ENCODE data around the gene AIFM3.

Gene AIFM3

GRCh38 chr22:20943104-20943933 is 23.7 kb upstream of the AIFM3 start:
- DNase-seq (ENCODE audit: extremely low read depth, low read depth): no peak
- H3K4me3 ChIP-seq (replicated peaks; ENCODE audit: low read depth, low read length): no peak overlapping the region
- TF ChIP-seq, protein P1, sequence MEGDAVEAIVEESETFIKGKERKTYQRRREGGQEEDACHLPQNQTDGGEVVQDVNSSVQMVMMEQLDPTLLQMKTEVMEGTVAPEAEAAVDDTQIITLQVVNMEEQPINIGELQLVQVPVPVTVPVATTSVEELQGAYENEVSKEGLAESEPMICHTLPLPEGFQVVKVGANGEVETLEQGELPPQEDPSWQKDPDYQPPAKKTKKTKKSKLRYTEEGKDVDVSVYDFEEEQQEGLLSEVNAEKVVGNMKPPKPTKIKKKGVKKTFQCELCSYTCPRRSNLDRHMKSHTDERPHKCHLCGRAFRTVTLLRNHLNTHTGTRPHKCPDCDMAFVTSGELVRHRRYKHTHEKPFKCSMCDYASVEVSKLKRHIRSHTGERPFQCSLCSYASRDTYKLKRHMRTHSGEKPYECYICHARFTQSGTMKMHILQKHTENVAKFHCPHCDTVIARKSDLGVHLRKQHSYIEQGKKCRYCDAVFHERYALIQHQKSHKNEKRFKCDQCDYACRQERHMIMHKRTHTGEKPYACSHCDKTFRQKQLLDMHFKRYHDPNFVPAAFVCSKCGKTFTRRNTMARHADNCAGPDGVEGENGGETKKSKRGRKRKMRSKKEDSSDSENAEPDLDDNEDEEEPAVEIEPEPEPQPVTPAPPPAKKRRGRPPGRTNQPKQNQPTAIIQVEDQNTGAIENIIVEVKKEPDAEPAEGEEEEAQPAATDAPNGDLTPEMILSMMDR (IDR thresholded peaks at IDR 0.05; ENCODE audit: low read depth, low read length, missing control alignments): no peak

DNA sequence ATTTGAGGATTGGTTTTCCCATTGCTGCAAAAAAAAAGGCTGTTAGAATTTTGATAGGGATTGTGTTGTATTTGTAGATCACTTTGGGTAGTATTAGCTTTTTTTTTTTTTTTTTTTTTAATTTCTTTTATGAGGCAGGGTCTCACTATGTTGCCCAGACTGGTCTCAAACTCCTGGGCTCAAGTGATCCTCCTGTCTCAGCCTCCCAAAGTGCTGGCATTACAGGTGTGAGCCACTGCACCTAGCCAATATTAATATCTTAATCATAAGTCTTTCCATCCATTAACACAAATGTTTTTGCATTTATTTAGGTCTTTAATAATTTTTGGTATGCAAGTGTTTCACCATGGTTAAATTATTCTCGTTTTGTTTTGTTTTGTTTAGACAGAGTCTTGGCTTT is 23.0 kb upstream of the AIFM3 start:
- TF ChIP-seq, protein P1 (IDR thresholded peaks at IDR 0.05; ENCODE audit: low read depth, low read length, missing control alignments): no peak
- no peak overlapping the region for H3K4me3 ChIP-seq (replicated peaks; ENCODE audit: low read depth, low read length)
- no peak for DNase-seq (ENCODE audit: extremely low read depth, low read depth)

DNA sequence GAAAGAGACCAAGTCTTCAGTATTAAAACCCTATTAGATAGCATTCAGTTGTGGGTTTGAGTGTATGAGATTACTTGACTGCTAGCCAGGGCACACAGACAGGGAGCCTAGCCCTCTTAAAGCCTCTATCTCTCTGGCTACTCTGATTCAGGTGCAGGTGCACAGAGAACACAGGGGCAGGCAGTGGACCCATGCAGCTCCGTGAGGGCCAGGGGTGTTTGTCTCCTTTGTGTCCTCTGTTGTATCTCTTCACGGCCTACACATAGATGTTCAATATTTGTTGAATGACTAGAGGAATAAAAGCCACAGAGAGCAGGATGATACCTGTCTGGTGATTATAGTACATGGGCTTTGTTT is 21.5 kb upstream of the AIFM3 start:
- no peak overlapping the region for H3K4me3 ChIP-seq (replicated peaks; ENCODE audit: low read depth, low read length)
- TF ChIP-seq, protein P1 (IDR thresholded peaks at IDR 0.05; ENCODE audit: low read depth, low read length, missing control alignments): no peak
- no peak for DNase-seq (ENCODE audit: extremely low read depth, low read depth)

DNA sequence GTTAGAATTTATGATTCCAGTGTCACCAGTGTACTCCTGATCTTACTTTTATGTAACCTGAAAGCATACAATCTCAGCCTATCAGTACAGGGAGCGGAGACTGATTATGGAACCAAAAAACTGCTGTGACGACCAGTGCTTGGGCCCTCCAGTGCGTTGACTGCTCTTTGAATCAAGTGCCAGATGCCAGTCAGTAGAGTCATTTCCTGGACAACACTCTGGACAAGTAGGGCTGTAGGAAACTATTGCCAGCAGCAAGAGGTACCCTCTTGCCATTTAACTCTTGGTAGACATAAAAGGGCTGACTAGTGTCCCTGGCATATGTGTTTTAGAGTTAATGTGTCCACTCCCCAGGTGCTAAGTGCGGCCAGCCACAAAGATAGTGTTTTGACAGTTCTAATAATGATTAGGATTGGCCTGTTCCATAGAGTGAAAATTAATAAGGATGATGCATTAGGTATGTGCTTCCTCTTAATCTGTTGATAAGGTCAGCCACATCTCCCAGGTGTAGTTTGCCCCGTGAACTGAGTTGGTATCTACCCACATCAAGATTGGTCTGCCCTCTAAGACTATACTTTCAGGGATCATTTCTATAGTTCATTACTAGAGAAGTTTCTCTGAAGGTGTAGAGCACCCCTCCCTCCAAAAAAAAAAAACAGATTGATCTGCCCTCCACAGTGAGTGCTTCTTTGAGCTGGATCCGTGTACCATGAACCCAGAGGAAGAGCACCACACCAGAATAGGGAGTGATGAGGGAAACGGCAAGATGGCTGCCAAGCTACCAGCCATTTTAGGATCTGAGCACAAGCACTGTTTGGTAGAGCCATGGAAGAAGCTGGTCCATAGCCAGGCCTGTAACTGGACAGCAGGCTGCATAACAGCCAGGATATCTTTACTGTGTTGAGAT is 20.7 kb upstream of the AIFM3 start:
- DNase-seq (ENCODE audit: extremely low read depth, low read depth): no peak
- no peak overlapping the region for H3K4me3 ChIP-seq (replicated peaks; ENCODE audit: low read depth, low read length)
- TF ChIP-seq, protein P1 (IDR thresholded peaks at IDR 0.05; ENCODE audit: low read depth, low read length, missing control alignments): no peak

DNA sequence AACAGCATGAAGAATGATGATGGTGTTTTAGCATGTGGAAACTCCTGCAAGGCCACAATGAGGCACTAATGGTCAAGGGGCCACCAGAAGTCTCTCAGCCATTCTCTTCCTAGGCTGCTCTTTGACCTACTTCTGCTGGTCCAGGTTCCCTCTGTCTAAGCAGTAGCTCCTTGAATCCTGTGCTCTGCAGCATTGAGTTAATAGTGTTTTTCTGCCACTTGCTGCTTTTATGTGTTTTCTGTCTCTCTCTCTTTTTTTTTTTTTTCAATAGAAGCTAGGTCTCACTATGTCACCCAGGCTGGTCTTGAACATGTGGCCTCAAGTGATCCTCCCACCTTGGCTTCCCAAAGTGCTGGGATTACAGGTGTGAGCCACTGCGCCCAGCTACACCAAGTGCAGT is 20.1 kb upstream of the AIFM3 start:
- DNase-seq (ENCODE audit: extremely low read depth, low read depth): no peak
- TF ChIP-seq, protein P1 (IDR thresholded peaks at IDR 0.05; ENCODE audit: low read depth, low read length, missing control alignments): no peak
- H3K4me3 ChIP-seq (replicated peaks; ENCODE audit: low read depth, low read length): no peak overlapping the region

GRCh38 chr22:20948450-20948849 is 18.6 kb upstream of the AIFM3 start:
- no peak overlapping the region for H3K4me3 ChIP-seq (replicated peaks; ENCODE audit: low read depth, low read length)
- TF ChIP-seq, protein P1 (IDR thresholded peaks at IDR 0.05; ENCODE audit: low read depth, low read length, missing control alignments): no peak
- no peak for DNase-seq (ENCODE audit: extremely low read depth, low read depth)
